Smooth muscle cell (in vitro differentiated cells): Measurements from ENCODE around the gene ANKFN1. TPM values are rescaled to one million over a fixed set of nuclear protein-coding genes. Genes with fewer than 3 reads are reported as not detected.

Experiments
- DNase-seq: peaks from one replicate; lab custom pipeline; 2025; ENCODE audit not compliant: unreplicated experiment; lab: John Stamatoyannopoulos, UW
- H2AFZ ChIP-seq: fragments of 200-600 bp; sonication (generic); 2 replicates; pipeline ENCODE4 v1.6.0; 2016; ENCODE audit warnings: antibody characterized with exemption, low read depth, mild to moderate bottlenecking
- H3F3A ChIP-seq: fragments of 200-600 bp; sonication (generic); 2 replicates; pipeline ENCODE4 v1.6.0; 2017; ENCODE audit warnings: antibody characterized with exemption, low read depth
- H3K27ac ChIP-seq: fragments of 200-600 bp; sonication (generic); 2 replicates; pipeline ENCODE4 v1.5.1; 2016; ENCODE audit warnings: low read depth, mild to moderate bottlenecking
- H3K27me3 ChIP-seq: fragments of 200-600 bp; sonication (generic); 2 replicates; pipeline ENCODE4 v1.6.1; 2016; ENCODE audit warnings: low read depth, mild to moderate bottlenecking
- H3K36me3 ChIP-seq: fragments of 200-600 bp; sonication (generic); 2 replicates; pipeline ENCODE4 v1.5.1; 2016; ENCODE audit warnings: low read depth
- H3K4me1 ChIP-seq: fragments of 200-600 bp; sonication (generic); 2 replicates; pipeline ENCODE4 v1.5.1; 2016; ENCODE audit warnings: low read depth
- H3K4me2 ChIP-seq: fragments of 200-600 bp; sonication (generic); 2 replicates; pipeline ENCODE4 v1.6.0; 2016; ENCODE audit warnings: mild to moderate bottlenecking
- H3K4me3 ChIP-seq: fragments of 200-600 bp; sonication (generic); 2 replicates; pipeline ENCODE4 v1.5.1; 2016; ENCODE audit warnings: mild to moderate bottlenecking
- H3K79me2 ChIP-seq: fragments of 200-600 bp; sonication (generic); 2 replicates; pipeline ENCODE4 v1.6.0; 2016; ENCODE audit warnings: low read depth, mild to moderate bottlenecking
- H3K9ac ChIP-seq: fragments of 200-600 bp; sonication (generic); 2 replicates; pipeline ENCODE4 v1.6.0; 2016; ENCODE audit warnings: low read depth
- H3K9me3 ChIP-seq: fragments of 200-600 bp; sonication (generic); replicated peaks from 2 replicates; pipeline ENCODE4 v1.5.1; 2016; ENCODE audit warnings: low read depth
- H4K20me1 ChIP-seq: fragments of 200-600 bp; sonication (generic); 2 replicates; pipeline ENCODE4 v1.6.0; 2016; ENCODE audit warnings: low read depth
- WGBS: methylation state at CpG from one replicate; pipeline ENCODE4 v1.1.7; 2016; ENCODE audit warnings: low lambda C conversion rate; 5-methylcytosine and 5-hydroxymethylcytosine counted together
- polyA plus RNA-seq: library from polyadenylated mRNA; unstranded; fragments of >200 nt; fragmentation: Nextera tagmentation; extraction: Ambion mirVana; gene quantifications from 2 replicates; pipeline ENCODE4 v1.2.1, GENCODE V29; 2016
- total RNA-seq: library from RNA; depleted of rRNA; stranded (reverse); fragments of >200 nt; gene quantifications from 2 replicates; pipeline ENCODE4 v1.2.3, GENCODE V29; 2014
- TF ChIP-seq, protein P1 (sequence below): fragments of 200-600 bp; sonication (generic); IDR thresholded peaks from 2 replicates; pipeline ENCODE4 v1.5.1; 2017; ENCODE audit warnings: borderline replicate concordance, mild to moderate bottlenecking, antibody characterized with exemption; ENCODE audit not compliant: insufficient read depth, poor library complexity, severe bottlenecking

ANKFN1 gene
- total and polyA plus RNA-seq, 2 experiments from 2014 or later: 0.24 to 0.45 TPM

DNA sequence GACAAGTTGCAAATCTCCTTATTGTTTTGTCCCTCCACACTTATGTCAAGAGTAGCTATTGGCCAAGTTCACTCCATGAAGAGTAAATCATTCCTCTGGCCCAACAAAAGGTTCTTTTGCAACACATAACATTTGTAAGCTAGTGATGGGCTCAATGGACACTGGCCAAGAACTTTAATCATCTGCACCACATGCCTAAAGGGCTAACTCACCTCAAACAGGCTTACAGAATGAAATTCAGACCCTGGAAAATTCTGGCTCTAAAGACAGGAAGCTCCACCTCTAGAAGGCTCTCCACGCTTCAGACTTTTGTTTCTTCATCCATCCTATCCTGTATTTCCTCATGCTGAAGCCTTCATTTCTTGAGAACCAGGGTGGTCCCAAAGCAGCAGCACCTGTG, 10.9 kb upstream of the ANKFN1 start:
- Histone ChIP-seq H4K20me1 (no peaks in the 10 kb centered on the region), H3F3A (no peaks in the 10 kb centered on the region), H3K27me3 (no peaks in the 10 kb centered on the region), H3K9ac (no peak overlapping the region), H3K4me3 (no peak overlapping the region), H3K27ac (no peak overlapping the region), H3K4me2 (no peak overlapping the region), H2AFZ (no peak overlapping the region), H3K4me1 (no peaks in the 10 kb centered on the region), H3K36me3 (no peaks in the 10 kb centered on the region), H3K79me2 (no peaks in the 10 kb centered on the region), H3K9me3 (no peaks in the 10 kb centered on the region)
- DNase-seq: no peak
- 93% methylated on average over 1 of the region's 1 CpG for WGBS
- TF ChIP-seq, protein P1, sequence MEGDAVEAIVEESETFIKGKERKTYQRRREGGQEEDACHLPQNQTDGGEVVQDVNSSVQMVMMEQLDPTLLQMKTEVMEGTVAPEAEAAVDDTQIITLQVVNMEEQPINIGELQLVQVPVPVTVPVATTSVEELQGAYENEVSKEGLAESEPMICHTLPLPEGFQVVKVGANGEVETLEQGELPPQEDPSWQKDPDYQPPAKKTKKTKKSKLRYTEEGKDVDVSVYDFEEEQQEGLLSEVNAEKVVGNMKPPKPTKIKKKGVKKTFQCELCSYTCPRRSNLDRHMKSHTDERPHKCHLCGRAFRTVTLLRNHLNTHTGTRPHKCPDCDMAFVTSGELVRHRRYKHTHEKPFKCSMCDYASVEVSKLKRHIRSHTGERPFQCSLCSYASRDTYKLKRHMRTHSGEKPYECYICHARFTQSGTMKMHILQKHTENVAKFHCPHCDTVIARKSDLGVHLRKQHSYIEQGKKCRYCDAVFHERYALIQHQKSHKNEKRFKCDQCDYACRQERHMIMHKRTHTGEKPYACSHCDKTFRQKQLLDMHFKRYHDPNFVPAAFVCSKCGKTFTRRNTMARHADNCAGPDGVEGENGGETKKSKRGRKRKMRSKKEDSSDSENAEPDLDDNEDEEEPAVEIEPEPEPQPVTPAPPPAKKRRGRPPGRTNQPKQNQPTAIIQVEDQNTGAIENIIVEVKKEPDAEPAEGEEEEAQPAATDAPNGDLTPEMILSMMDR: no peak

DNA sequence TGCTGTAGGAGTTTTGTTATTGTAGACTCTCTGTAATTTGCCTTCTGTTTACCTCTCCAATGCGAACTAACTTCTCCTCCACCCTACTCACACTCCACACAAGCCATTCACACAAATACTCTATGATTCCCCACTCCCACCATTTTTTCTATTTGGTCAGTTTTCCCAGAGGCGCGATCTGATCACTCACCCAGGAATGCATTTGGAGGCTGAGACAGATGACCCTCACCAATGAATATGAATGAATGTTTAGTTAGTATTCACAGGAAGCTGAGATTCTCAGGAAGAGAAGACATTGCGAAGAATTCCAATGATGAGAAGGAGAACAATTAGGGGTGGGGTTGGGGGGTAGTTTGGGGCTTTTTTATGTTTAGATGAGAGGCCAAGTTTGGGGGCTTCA, 10.5 kb upstream of the ANKFN1 start:
- Histone ChIP-seq H3F3A (no peaks in the 10 kb centered on the region), H3K9me3 (no peaks in the 10 kb centered on the region), H3K36me3 (no peaks in the 10 kb centered on the region), H3K4me1 (no peaks in the 10 kb centered on the region), H3K79me2 (no peaks in the 10 kb centered on the region), H3K27ac (no peak overlapping the region), H2AFZ (no peak overlapping the region), H3K9ac (no peak overlapping the region), H4K20me1 (no peaks in the 10 kb centered on the region), H3K4me2 (no peak overlapping the region), H3K4me3 (no peak overlapping the region), H3K27me3 (no peaks in the 10 kb centered on the region)
- TF ChIP-seq, protein P1: no peak
- DNase-seq: no peak
- WGBS: 90% methylated on average over 4 of the region's 4 CpGs

DNA sequence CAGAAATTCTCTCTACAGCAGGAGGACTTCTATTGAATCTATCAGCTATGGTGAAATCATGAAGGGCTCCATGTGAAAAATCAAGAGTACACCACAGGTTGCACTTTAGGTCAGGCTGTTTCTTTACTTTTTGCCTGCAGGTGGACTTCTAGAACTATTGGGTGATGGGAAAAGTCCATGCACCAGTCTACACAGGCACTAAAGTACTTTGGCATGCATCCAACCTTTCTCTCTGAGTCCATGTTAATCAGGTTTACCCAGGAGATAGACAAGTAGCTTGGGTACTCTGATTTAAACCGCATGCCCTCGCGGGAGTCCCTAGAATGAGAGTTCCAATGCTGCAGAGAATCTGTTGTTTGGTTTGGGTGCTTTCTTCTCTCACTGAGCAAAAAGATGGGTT, 9.1 kb upstream of the ANKFN1 start:
- no peaks in the 10 kb centered on the region for H4K20me1 ChIP-seq
- H3K36me3 ChIP-seq: no peaks in the 10 kb centered on the region
- H3K9me3 ChIP-seq: no peaks in the 10 kb centered on the region
- no peak for DNase-seq
- H3K4me1 ChIP-seq: no peaks in the 10 kb centered on the region
- no peaks in the 10 kb centered on the region for H3K79me2 ChIP-seq
- H3K4me3 ChIP-seq: no peak overlapping the region
- H3K27me3 ChIP-seq: no peaks in the 10 kb centered on the region
- H3K9ac ChIP-seq: no peak overlapping the region
- H3K27ac ChIP-seq: no peak overlapping the region
- H3K4me2 ChIP-seq: no peak overlapping the region
- H2AFZ ChIP-seq: no peak overlapping the region
- no peaks in the 10 kb centered on the region for H3F3A ChIP-seq
- TF ChIP-seq, protein P1: no peak
- 96% methylated on average over 3 of the region's 3 CpGs for WGBS

DNA sequence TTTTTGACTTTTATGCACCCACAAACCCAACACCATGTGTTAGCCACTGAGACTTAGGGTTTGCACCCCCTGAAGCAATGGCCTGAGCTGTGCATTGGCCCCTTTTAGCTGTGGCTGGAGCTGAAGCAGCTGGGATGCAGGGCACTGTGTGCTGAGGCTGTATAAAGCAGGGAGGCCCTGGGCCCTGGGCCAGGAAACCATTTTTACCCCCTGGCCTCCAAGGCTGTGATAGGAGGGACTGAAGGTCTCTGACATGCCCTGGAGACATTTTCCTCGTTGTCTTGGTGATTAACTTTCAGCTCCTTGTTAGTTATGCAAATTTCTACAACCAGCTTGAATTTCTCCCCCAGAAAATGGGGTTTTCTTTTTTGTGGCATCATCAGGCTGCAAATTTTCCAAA, 6.7 kb upstream of the ANKFN1 start:
- H3K9ac ChIP-seq: no peak overlapping the region
- 73% methylated on average over 1 of the region's 1 CpG for WGBS
- no peaks in the 10 kb centered on the region for H3K79me2 ChIP-seq
- H3F3A ChIP-seq: no peaks in the 10 kb centered on the region
- H3K27me3 ChIP-seq: no peaks in the 10 kb centered on the region
- H3K9me3 ChIP-seq: no peaks in the 10 kb centered on the region
- H3K27ac ChIP-seq: no peak overlapping the region
- H4K20me1 ChIP-seq: no peaks in the 10 kb centered on the region
- no peak overlapping the region for H2AFZ ChIP-seq
- H3K4me3 ChIP-seq: no peak overlapping the region
- H3K4me2 ChIP-seq: no peak overlapping the region
- no peaks in the 10 kb centered on the region for H3K36me3 ChIP-seq
- H3K4me1 ChIP-seq: no peaks in the 10 kb centered on the region
- TF ChIP-seq, protein P1: no peak
- DNase-seq: no peak
